CD4-positive, alpha-beta T cell treated with Interleukin-12 subunit alpha and Interleukin-12 subunit beta, for 1 hour (primary cell): ENCODE results near the gene GRK5.
"Not testable (repeated sequence)": the region's sequence is repeated elsewhere in the genome, so short reads cannot be mapped to it uniquely, and the experiment has no call there.

Experiments used
- DNase-seq: peaks from one replicate; pipeline ENCODE4 v3.0.0-alpha.2; 2020

The GRK5 gene

GRCh38 chr10:119222966-119223386 lies 15.6 kb downstream of the GRK5 start:
- no peak for DNase-seq

GRCh38 chr10:119225083-119225658 lies 17.8 kb downstream of the GRK5 start:
- no peak for DNase-seq

- no peak for DNase-seq
These were observed 20.5 kb downstream of the GRK5 start for GRCh38 chr10:119227825-119228224.

GRCh38 chr10:119231654-119232053 lies 24.3 kb downstream of the GRK5 start:
- DNase-seq, result no peak

GRCh38 chr10:119232439-119232838 lies 25.1 kb downstream of the GRK5 start:
- not testable (repeated sequence) for DNase-seq

GRCh38 chr10:119233123-119233820 lies 25.9 kb downstream of the GRK5 start:
- no peak for DNase-seq

- no peak for DNase-seq
These were observed 26.4 kb downstream of the GRK5 start for GRCh38 chr10:119233821-119234220.

GRCh38 chr10:119235356-119235755 lies 28.0 kb downstream of the GRK5 start:
- DNase-seq, result no peak

GRCh38 chr10:119237722-119238436 lies 30.5 kb downstream of the GRK5 start:
- DNase-seq, result no peak

- no peak for DNase-seq
These were observed 31.2 kb downstream of the GRK5 start for GRCh38 chr10:119238577-119238976.

GRCh38 chr10:119239015-119239414 lies 31.6 kb downstream of the GRK5 start:
- DNase-seq, result not testable (repeated sequence)

GRCh38 chr10:119239630-119240029 lies 32.3 kb downstream of the GRK5 start:
- not testable (repeated sequence) for DNase-seq

GRCh38 chr10:119241066-119241465 lies 33.7 kb downstream of the GRK5 start:
- no peak for DNase-seq

GRCh38 chr10:119242186-119242585 lies 34.8 kb downstream of the GRK5 start:
- DNase-seq, result no peak

- DNase-seq, result no peak
These were observed 36.1 kb downstream of the GRK5 start for GRCh38 chr10:119243488-119243887.

GRCh38 chr10:119243967-119244366 lies 36.6 kb downstream of the GRK5 start:
- no peak for DNase-seq

- no peak for DNase-seq
These were observed 37.9 kb downstream of the GRK5 start for GRCh38 chr10:119245272-119245671.

- no peak for DNase-seq
These were observed 39.6 kb downstream of the GRK5 start for GRCh38 chr10:119246862-119247549.

- no peak for DNase-seq
These were observed 40.2 kb downstream of the GRK5 start for GRCh38 chr10:119247550-119247894.

GRCh38 chr10:119248184-119248583 lies 40.8 kb downstream of the GRK5 start:
- no peak for DNase-seq

- DNase-seq, result no peak
These were observed 41.3 kb downstream of the GRK5 start for GRCh38 chr10:119248681-119249080.

GRCh38 chr10:119250641-119251314 lies 43.4 kb downstream of the GRK5 start:
- no peak for DNase-seq

GRCh38 chr10:119251315-119251708 lies 43.9 kb downstream of the GRK5 start:
- no peak for DNase-seq
